ENCODE data around the gene LETM1. TPM values are rescaled to one million over a fixed set of nuclear protein-coding genes. Genes with fewer than 3 reads are reported as not detected.

LETM1 gene
- total and polyA plus RNA-seq, 2 of the 13 experiments (the other 11 are each of a cell fraction or from before 2014, with no cell fraction given) = 9.7 to 41.6 TPM

DNA sequence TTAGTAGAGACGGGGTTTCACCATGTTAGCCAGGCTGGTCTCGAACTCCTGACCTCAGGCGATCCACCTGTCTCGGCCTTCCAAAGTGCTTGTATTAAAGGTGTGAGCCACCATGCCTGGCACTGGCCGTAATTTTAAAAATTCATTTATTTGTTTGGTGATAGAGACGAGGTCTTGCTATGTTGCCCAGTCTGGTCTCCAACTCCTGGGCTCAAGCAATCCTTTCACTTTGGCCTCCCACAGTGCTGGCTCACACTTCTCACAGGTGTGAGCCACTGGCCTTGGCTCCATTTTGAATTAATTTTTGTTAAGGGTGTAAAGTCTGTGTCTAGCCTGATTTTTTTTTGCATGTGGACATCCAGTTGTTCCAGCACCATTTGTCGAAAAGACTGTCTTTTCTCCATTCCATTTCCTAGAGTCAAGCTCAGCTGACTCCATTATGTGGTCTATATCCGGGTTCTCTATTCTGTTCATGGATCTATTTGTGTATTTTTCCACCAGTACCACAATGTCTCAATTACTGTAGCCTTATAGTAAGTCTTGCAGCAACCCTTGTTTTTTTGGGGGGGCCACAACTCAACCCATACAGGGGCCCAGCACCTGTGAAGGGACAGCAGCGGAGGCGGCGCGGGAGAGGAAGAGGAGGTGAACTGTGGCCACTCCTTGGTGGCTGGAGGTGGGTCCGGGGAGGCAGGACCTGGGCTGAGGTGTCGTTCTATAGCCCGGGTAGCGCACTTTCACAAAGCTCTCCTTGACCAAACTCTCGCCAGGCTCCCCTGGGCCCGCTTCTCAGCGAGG is 13.8 kb upstream of the LETM1 start:
- POLR2A ChIA-PET = interaction anchor here (0.9 to 2.0 kb wide), 2 partner anchors 13 to 18 kb away, joined by 3 to 9 read pairs; no protein-coding TSS in a partner anchor
- Histone ChIP-seq H3K36me3 (replicated peaks in 1 of 2; ENCODE audit: control insufficient read depth in 1 of 2, insufficient read depth in 2 of 2, low read length in 2 of 2) (no peaks in the 10 kb centered on the region), H3K4me3 (replicated peaks in 1 of 3; ENCODE audit: insufficient read depth in 1 of 3, low read depth in 2 of 3, low read length in 3 of 3) (peak overlapping the region; percentile 63 to 75 (median 68)), H4K20me1 (ENCODE audit: insufficient read depth, low read length) (peaks cover 5% of the 10 kb centered on the region; the same call in 1 of the 2 replicates), H3K27ac (ENCODE audit: extremely low read length, insufficient read depth, low read length) (peak overlapping the region; percentile 99), H3K79me2 (ENCODE audit: insufficient read depth, low read length) (peaks cover 28% of the 10 kb centered on the region), H3K9ac (ENCODE audit: insufficient read depth, low read depth, low read length) (peak overlapping the region; percentile 86), H2AFZ (ENCODE audit: low read length) (no peak overlapping the region), H3K9me3 (ENCODE audit: low read length) (no peaks in the 10 kb centered on the region), H3K27me3 (ENCODE audit: control insufficient read depth in 1 of 2, insufficient read depth in 2 of 2, low read length in 2 of 2) (no peaks in the 10 kb centered on the region), H3K4me1 (ENCODE audit: insufficient read depth, low read length) (peaks cover 75% of the 10 kb centered on the region), H3K4me2 (ENCODE audit: low read depth, low read length) (peak overlapping the region; percentile 88)
- ATAC-seq (peak; percentile 49), FAIRE-seq (no peak), DNase-seq (ENCODE audit: low spot score) (no peak)
- intact Hi-C loops (cut with micrococcal nuclease; ENCODE audit: unreplicated experiment) = loop anchor here (2.0 kb wide), 1 partner anchor 13 kb away; the partner anchor contains the start of gene LETM1
- BruUV-seq (replicated peaks) = no TSS peak
- in situ Hi-C loops (cut with HindIII; ENCODE audit: extremely low pct_ligation_motif_present, low pct_unique_long_range_greater_than_20kb) = no loop called here
- 41% methylated on average over 13 of the region's 19 CpGs for WGBS (ENCODE audit: low lambda C conversion rate)
- CTCF ChIA-PET (ENCODE audit: low intra/inter-chr PET ratio, low total read pairs) = no interaction called here
- TF ChIP-seq ZNF121 (CRISPR knock-in tag; IDR thresholded peaks at IDR 0.05) = peak; percentile 93
- no peak for TF ChIP-seq ZBTB21 (CRISPR knock-in tag; IDR thresholded peaks at IDR 0.05)
- TF ChIP-seq ZNF382 (CRISPR knock-in tag; IDR thresholded peaks at IDR 0.05; ENCODE audit: borderline replicate concordance) = no peak
- TF ChIP-seq ARID2 (CRISPR knock-in tag; IDR thresholded peaks at IDR 0.05; ENCODE audit: borderline replicate concordance) = no peak
- no peak for TF ChIP-seq FLYWCH1 (CRISPR knock-in tag; IDR thresholded peaks at IDR 0.05)
- TF ChIP-seq FOXA1 (IDR thresholded peaks at IDR 0.05) = no peak
- TF ChIP-seq FOXA1 (CRISPR knock-in tag; IDR thresholded peaks at IDR 0.05) = no peak
- TF ChIP-seq, protein P1, sequence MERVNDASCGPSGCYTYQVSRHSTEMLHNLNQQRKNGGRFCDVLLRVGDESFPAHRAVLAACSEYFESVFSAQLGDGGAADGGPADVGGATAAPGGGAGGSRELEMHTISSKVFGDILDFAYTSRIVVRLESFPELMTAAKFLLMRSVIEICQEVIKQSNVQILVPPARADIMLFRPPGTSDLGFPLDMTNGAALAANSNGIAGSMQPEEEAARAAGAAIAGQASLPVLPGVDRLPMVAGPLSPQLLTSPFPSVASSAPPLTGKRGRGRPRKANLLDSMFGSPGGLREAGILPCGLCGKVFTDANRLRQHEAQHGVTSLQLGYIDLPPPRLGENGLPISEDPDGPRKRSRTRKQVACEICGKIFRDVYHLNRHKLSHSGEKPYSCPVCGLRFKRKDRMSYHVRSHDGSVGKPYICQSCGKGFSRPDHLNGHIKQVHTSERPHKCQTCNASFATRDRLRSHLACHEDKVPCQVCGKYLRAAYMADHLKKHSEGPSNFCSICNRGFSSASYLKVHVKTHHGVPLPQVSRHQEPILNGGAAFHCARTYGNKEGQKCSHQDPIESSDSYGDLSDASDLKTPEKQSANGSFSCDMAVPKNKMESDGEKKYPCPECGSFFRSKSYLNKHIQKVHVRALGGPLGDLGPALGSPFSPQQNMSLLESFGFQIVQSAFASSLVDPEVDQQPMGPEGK (CRISPR knock-in tag; IDR thresholded peaks at IDR 0.05) = peak; percentile 50; the same call in 1 of the 2 replicates
- TF ChIP-seq CEBPG (CRISPR knock-in tag; IDR thresholded peaks at IDR 0.05) = no peak
- 0 out of 2 replicates have a peak, but pooled peaks have one; percentile 0 for TF ChIP-seq ARNTL (CRISPR knock-in tag; IDR thresholded peaks at IDR 0.05)
- TF ChIP-seq, protein P2, sequence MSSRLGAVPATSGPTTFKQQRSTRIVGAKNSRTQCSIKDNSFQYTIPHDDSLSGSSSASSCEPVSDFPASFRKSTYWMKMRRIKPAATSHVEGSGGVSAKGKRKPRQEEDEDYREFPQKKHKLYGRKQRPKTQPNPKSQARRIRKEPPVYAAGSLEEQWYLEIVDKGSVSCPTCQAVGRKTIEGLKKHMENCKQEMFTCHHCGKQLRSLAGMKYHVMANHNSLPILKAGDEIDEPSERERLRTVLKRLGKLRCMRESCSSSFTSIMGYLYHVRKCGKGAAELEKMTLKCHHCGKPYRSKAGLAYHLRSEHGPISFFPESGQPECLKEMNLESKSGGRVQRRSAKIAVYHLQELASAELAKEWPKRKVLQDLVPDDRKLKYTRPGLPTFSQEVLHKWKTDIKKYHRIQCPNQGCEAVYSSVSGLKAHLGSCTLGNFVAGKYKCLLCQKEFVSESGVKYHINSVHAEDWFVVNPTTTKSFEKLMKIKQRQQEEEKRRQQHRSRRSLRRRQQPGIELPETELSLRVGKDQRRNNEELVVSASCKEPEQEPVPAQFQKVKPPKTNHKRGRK (CRISPR knock-in tag; IDR thresholded peaks at IDR 0.05) = no peak
- TF ChIP-seq ZNF747 (CRISPR knock-in tag; IDR thresholded peaks at IDR 0.05; ENCODE audit: borderline replicate concordance) = no peak
- TF ChIP-seq, protein P3, sequence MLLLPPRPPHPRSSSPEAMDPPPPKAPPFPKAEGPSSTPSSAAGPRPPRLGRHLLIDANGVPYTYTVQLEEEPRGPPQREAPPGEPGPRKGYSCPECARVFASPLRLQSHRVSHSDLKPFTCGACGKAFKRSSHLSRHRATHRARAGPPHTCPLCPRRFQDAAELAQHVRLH (CRISPR knock-in tag; IDR thresholded peaks at IDR 0.05; ENCODE audit: borderline replicate concordance, low read depth) = no peak
- TF ChIP-seq ZNF569 (CRISPR knock-in tag; IDR thresholded peaks at IDR 0.05; ENCODE audit: borderline replicate concordance) = 0 out of 2 replicates have a peak, but pooled peaks have one; percentile 30
- TF ChIP-seq, protein P4, sequence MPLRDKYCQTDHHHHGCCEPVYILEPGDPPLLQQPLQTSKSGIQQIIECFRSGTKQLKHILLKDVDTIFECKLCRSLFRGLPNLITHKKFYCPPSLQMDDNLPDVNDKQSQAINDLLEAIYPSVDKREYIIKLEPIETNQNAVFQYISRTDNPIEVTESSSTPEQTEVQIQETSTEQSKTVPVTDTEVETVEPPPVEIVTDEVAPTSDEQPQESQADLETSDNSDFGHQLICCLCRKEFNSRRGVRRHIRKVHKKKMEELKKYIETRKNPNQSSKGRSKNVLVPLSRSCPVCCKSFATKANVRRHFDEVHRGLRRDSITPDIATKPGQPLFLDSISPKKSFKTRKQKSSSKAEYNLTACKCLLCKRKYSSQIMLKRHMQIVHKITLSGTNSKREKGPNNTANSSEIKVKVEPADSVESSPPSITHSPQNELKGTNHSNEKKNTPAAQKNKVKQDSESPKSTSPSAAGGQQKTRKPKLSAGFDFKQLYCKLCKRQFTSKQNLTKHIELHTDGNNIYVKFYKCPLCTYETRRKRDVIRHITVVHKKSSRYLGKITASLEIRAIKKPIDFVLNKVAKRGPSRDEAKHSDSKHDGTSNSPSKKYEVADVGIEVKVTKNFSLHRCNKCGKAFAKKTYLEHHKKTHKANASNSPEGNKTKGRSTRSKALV (CRISPR knock-in tag; IDR thresholded peaks at IDR 0.05) = no peak
- no peak for TF ChIP-seq ZNF543 (CRISPR knock-in tag; IDR thresholded peaks at IDR 0.05)
- TF ChIP-seq NFE2L1 (CRISPR knock-in tag; IDR thresholded peaks at IDR 0.05; ENCODE audit: borderline replicate concordance) = no peak
- no peak for TF ChIP-seq RORA (CRISPR knock-in tag; IDR thresholded peaks at IDR 0.05)
- peak; percentile 75; the same call in 1 of the 2 replicates for TF ChIP-seq ZSCAN30 (CRISPR knock-in tag; IDR thresholded peaks at IDR 0.05)
